OCI-LY1 (cell line): Measurements from ENCODE around the gene RELB.

Experiments
- CTCF ChIP-seq: fragments of 200-600 bp; sonication (generic), shearing (Covaris generic); IDR thresholded peaks from 2 replicates; pipeline ENCODE4 v1.5.1; 2017; ENCODE audit warnings: mild to moderate bottlenecking, antibody characterized with exemption, low read length, moderate library complexity, mixed read lengths
- EZH2 ChIP-seq: fragments of 200-600 bp; sonication (generic), shearing (Covaris generic); IDR thresholded peaks from 2 replicates; pipeline ENCODE4 v1.8.0; 2017; ENCODE audit warnings: borderline replicate concordance, mixed run types, mild to moderate bottlenecking, antibody characterized with exemption, low read length, moderate library complexity, mixed read lengths

- TF ChIP-seq CTCF, result no peak
- no peak for TF ChIP-seq EZH2
Measured at GRCh38 chr19:45063851-45064801, 62.9 kb downstream of the RELB start.
